Gastrocnemius medialis (tissue), 4 donors: Measurements from ENCODE around the gene ADAMTS15. TPM values are rescaled to one million over a fixed set of nuclear protein-coding genes. Genes with fewer than 3 reads are reported as not detected.

ENCODE experiments used
- ATAC-seq, 2 donors: fragments of 150-250 bp; one replicate each; pipeline ENCODE4 v1.9.1; 2016
- DNase-seq, 2 donors: peaks; one replicate each; pipeline ENCODE4 v3.0.0-alpha.2; 2019
- H3K27ac ChIP-seq, 4 donors: fragments of 200-600 bp; sonication (generic); 1 replicate in 1 of 4; 2 replicates in 3 of 4; pipeline ENCODE4 v1.5.1; 2016 to 2018; ENCODE audit warnings: mild to moderate bottlenecking in 2 of 4, moderate library complexity in 1 of 4
- H3K27me3 ChIP-seq, 3 donors: fragments of 200-600 bp; sonication (generic) in 2 of 3; 1 replicate in 1 of 3; 2 replicates in 2 of 3; pipeline versions ENCODE4 v1.5.1 to v1.6.0; 2016 to 2019; ENCODE audit warnings: mild to moderate bottlenecking in 1 of 3, moderate library complexity in 1 of 3
- H3K36me3 ChIP-seq, 2 donors: fragments of 200-600 bp; sonication (generic) in 1 of 2; one replicate each; pipeline ENCODE4 v1.5.1; 2017 to 2018
- H3K4me1 ChIP-seq, 2 donors: fragments of 200-600 bp; sonication (generic) in 1 of 2; one replicate each; pipeline ENCODE4 v1.5.1; 2016 to 2017; ENCODE audit warnings: mild to moderate bottlenecking in 2 of 2
- H3K4me3 ChIP-seq, 4 donors: fragments of 200-600 bp; sonication (generic) in 3 of 4; 1 replicate in 1 of 4; 2 replicates in 3 of 4; pipeline ENCODE4 v1.5.1; 2016 to 2019; ENCODE audit warnings: mild to moderate bottlenecking in 2 of 4
- H3K9me3 ChIP-seq, 3 donors: fragments of 200-600 bp; sonication (generic) in 2 of 3; 1 replicate in 1 of 3; 2 replicates in 2 of 3; pipeline ENCODE4 v1.5.1; 2016 to 2019
- CTCF ChIP-seq, 5 experiments: fragments of 450-650 bp in 3 of 5; fragments of 200-600 bp in 2 of 5; sonication (generic) in 2 of 5; IDR thresholded peaks in 4 of 5; conservative IDR thresholded peaks in 1 of 5; 1 replicate in 4 of 5; 2 replicates in 1 of 5; pipeline ENCODE4 v1.5.1; 2016 to 2019; ENCODE audit warnings: antibody characterized with exemption in 5 of 5, mild to moderate bottlenecking in 3 of 5, moderate library complexity in 3 of 5
- POLR2A ChIP-seq, 2 donors: fragments of 450-650 bp; IDR thresholded peaks; one replicate each; pipeline ENCODE4 v1.6.1; 2017; ENCODE audit warnings: antibody characterized with exemption in 2 of 2, mild to moderate bottlenecking in 2 of 2, moderate library complexity in 2 of 2
- in situ Hi-C, 4 donors: fragments of 200-750 bp; cut with MboI; loops; one replicate each; pipeline versions ENCODE4 v1.15.0 to v1.8.0; 2017; ENCODE audit warnings: low sequenced_read_pairs in 4 of 4
- intact Hi-C: fragments of 100-400 bp; cut with DNase I; formaldehyde crosslinking; loops from one replicate; pipeline ENCODE4 v1.15.1; 2023; ENCODE audit warnings: low total_unique reads
- total RNA-seq, 4 donors: library from RNA; depleted of rRNA; stranded (reverse); fragments of >200 nt; gene quantifications; one replicate each; pipeline versions ENCODE4 v1.1.0 to v1.2.3, GENCODE V29; 2016

Gene ADAMTS15
- total RNA-seq, 4 donors from 2014 or later = 1.2 to 3.4 (median 1.9) TPM

- Histone ChIP-seq H3K4me1 (peaks cover 2 to 8% of the 10 kb centered on the region in 2 donors), H3K9me3 (no peaks in the 10 kb centered on the region), H3K36me3 (no peaks in the 10 kb centered on the region), H3K27ac (no peak overlapping the region), H3K27me3 (peaks cover 15 to 24% (median 17%) of the 10 kb centered on the region in 3 donors), H3K4me3 (peak overlapping the region in 2 of 4 donors; percentile 36 to 53)
- DNase-seq (no peak), ATAC-seq (no peak)
- in situ Hi-C loops = loop anchor here in 3 of 4 donors (10.0 to 25.0 kb wide), 4 partner anchors 212 to 468 kb away; no protein-coding TSS in a partner anchor
- TF ChIP-seq POLR2A (IDR thresholded peaks at IDR 0.05) = no peak
- TF ChIP-seq CTCF (IDR thresholded peaks at IDR 0.05 in 4 of 5, conservative IDR thresholded peaks at IDR 0.05 in 1 of 5) = no peak
- intact Hi-C loops = loop anchor here (5.0 kb wide), 1 partner anchor 215 kb away; no protein-coding TSS in a partner anchor
Observed at GRCh38 chr11:130426837-130427341, 21.6 kb upstream of the ADAMTS15 start.

DNA sequence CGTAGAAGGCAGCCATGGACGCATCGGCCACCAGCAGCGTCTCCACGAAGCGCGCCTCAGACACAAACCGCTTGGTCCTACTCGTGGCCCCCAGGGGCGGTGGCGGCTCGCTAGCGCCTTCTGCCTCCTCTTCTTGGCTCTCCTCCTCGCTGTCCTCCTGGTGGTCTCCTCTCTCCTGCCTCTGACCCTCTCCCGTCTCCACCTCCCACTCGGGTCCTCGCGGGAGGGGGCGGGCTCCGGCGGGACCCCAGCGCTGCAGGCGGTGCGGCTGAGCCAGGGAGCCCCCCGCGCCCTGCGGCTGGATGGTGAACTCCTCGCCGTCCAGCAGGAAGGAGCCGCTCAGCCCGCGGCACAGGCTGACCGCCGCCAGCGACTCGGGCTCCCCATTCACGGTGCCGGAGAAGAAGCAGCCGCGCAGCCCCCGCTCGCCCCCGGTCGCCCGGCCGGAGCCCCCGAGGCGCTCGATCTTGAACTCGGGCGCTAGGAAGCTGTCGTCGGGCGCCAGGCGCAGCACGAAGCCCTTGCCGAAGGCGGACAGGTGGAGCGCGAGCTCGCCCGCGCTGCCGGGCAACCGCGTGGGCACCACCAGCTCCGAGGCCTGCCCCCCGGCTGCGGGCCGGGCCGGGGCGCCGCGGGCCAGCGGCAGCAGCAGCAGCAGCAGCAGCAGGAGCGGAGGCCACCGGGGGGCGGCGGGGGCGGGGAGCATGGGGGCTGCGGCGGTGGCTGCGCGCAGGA is 20.7 kb upstream of the ADAMTS15 start:
- in situ Hi-C loops = loop anchor here in 3 of 4 donors (10.0 to 25.0 kb wide), 4 partner anchors 213 to 467 kb away; no protein-coding TSS in a partner anchor
- peak in 1 of 5 experiments; percentile 16 for TF ChIP-seq CTCF (IDR thresholded peaks at IDR 0.05 in 4 of 5, conservative IDR thresholded peaks at IDR 0.05 in 1 of 5)
- no peak for TF ChIP-seq POLR2A (IDR thresholded peaks at IDR 0.05)
- Histone ChIP-seq H3K27me3 (peaks cover 15 to 24% (median 17%) of the 10 kb centered on the region in 3 donors), H3K36me3 (no peaks in the 10 kb centered on the region), H3K4me3 (peak overlapping the region; percentile 26 to 53 (median 36)), H3K4me1 (peaks cover 2 to 8% of the 10 kb centered on the region in 2 donors), H3K9me3 (no peaks in the 10 kb centered on the region), H3K27ac (no peak overlapping the region)
- no peak for DNase-seq
- intact Hi-C loops = loop anchor here (5.0 kb wide), 1 partner anchor 215 kb away; no protein-coding TSS in a partner anchor
- ATAC-seq = no peak

DNA sequence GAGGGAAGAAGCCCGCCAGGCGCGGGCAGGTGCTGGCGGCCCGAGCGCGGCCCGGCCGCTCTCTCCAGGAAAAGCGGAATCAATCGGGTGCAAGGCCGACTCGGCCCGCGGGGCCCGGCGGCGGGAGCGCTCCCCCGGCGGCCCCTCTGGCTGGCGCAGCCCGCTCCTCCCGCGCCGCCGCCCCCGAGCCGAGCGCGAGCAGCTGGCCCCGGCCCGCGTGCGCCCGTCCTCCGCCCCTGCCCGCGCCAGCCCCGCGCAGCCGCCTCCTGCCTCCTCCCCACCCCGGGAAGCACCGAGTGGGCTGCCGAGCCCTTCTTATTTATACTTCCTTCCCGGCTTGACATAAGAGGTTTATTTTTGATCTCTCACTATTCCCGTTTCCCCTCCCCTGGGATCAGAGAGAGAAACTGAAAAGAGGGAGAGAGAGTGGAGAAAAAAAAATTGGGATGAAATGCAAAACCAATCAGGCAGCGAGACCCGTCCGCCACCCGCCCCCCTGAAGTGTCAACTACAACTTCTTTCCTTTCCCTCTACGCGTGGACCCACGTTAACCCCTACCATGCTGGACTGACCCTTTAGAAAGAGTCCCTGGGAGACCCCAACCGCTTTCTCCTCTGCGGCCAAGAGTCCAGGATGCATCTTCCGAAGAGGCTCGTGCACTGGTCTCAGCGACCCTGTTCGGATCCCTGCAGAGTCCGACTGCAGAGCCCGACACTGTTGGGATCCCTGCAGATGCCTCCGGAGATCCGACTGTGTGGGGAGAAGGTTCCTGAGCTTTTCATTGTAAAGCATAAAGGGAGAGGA is 19.9 kb upstream of the ADAMTS15 start, which contains the start of gene ADAMTS8:
Gene ADAMTS8, minus strand, starts transcription at position 294 of the 804 bp plus-strand sequence. CDS start 323 bp downstream, outside the sequence.
- in situ Hi-C loops (loop anchor here in 3 of 4 donors (10.0 to 25.0 kb wide), 4 partner anchors 214 to 466 kb away; no protein-coding TSS in a partner anchor), intact Hi-C loops (loop anchor here (5.0 kb wide), 1 partner anchor 216 kb away; no protein-coding TSS in a partner anchor)
- Histone ChIP-seq H3K36me3 (no peaks in the 10 kb centered on the region), H3K27me3 (peaks cover 15 to 24% (median 17%) of the 10 kb centered on the region in 3 donors), H3K4me1 (peaks cover 2 to 8% of the 10 kb centered on the region in 2 donors), H3K4me3 (peak within 1 kb of the TSS; percentile 36 to 53 (median 38)), H3K27ac (no peak within 1 kb of the TSS), H3K9me3 (no peaks in the 10 kb centered on the region)
- no peak for TF ChIP-seq POLR2A (IDR thresholded peaks at IDR 0.05)
- TF ChIP-seq CTCF (IDR thresholded peaks at IDR 0.05 in 4 of 5, conservative IDR thresholded peaks at IDR 0.05 in 1 of 5) = no peak
- ATAC-seq (no peak), DNase-seq (no peak)

GRCh38 chr11:130429120-130429681 is 19.2 kb upstream of the ADAMTS15 start:
- no peak for TF ChIP-seq CTCF (IDR thresholded peaks at IDR 0.05 in 4 of 5, conservative IDR thresholded peaks at IDR 0.05 in 1 of 5)
- no peak for TF ChIP-seq POLR2A (IDR thresholded peaks at IDR 0.05)
- DNase-seq (no peak), ATAC-seq (no peak)
- intact Hi-C loops = loop anchor here (5.0 kb wide), 1 partner anchor 217 kb away; no protein-coding TSS in a partner anchor
- Histone ChIP-seq H3K27ac (no peak overlapping the region), H3K27me3 (peaks cover 15 to 24% (median 17%) of the 10 kb centered on the region in 3 donors), H3K4me3 (no peak overlapping the region), H3K36me3 (no peaks in the 10 kb centered on the region), H3K9me3 (no peaks in the 10 kb centered on the region), H3K4me1 (peaks cover 2 to 8% of the 10 kb centered on the region in 2 donors)
- in situ Hi-C loops = loop anchor here in 3 of 4 donors (10.0 to 25.0 kb wide), 4 partner anchors 214 to 466 kb away; no protein-coding TSS in a partner anchor
